ENCODE data around the gene DGKH.

The DGKH gene

DNA sequence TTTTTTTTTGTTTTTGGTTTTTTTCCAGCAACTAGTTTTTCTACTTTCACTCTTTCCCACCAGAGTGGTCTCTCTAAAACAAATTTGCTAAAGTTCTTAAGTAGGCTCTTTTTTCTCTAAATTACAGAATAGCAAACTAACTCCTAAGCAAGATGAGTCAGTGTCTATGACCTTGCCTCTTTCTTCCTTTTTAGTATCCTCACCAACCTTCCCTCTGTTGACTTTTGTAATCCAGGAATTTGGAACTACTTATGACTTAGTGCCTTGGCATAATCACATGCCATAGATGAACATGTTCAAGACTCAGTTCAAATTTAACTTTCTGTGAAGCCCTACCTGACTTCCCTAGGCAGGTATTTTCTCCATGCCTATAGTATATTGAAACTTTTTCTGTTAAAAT is 191.2 kb downstream of the DGKH start:
- peak; percentile 37 for DNase-seq

GRCh38 chr13:42246541-42246940 is 198.1 kb downstream of the DGKH start:
- no peak for DNase-seq

DNA sequence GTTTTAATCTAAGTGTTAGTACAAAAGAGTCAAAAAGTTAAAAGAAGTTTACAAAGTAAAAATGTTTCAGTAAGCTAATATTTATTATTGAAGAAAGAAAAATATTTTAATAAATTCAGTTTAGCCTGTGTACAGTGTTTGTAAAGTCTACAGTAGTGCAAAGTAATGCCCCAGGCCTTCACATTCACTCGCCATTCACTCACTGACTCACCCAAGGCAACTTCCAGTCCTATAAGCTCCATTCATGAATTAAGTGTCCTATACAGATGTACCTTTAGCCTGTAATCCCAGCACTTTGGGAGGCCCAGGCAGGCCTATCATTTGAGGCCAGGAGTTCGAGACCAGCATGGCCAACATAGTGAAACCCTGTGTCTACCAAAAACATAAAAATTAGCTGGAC is 199.4 kb downstream of the DGKH start:
- no peak for DNase-seq

- no peak for DNase-seq
Observed at GRCh38 chr13:42255886-42256285, 207.4 kb downstream of the DGKH start.

DNA sequence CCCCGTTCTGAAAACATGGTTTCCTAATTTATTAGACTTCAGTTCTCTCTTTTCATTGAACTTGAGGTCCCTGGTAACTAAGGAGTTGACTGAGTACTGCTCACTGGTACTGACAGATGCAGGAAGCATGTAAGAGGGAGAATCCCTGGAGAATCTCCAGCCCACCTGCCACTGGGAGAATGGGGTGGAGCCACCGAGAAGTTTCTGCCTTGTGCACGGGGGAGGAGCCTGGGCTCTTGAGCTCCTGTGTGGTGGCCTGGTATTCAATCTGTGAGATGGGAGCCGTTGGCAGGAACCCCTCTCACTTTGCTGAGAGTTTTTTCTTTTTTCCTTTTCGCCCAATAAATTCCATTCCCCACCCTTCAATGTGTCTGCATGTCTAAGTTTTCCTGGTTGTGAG is 210.3 kb downstream of the DGKH start:
- DNase-seq: no peak

- DNase-seq: no peak
Observed at GRCh38 chr13:42259515-42259914, 211.1 kb downstream of the DGKH start.

DNA sequence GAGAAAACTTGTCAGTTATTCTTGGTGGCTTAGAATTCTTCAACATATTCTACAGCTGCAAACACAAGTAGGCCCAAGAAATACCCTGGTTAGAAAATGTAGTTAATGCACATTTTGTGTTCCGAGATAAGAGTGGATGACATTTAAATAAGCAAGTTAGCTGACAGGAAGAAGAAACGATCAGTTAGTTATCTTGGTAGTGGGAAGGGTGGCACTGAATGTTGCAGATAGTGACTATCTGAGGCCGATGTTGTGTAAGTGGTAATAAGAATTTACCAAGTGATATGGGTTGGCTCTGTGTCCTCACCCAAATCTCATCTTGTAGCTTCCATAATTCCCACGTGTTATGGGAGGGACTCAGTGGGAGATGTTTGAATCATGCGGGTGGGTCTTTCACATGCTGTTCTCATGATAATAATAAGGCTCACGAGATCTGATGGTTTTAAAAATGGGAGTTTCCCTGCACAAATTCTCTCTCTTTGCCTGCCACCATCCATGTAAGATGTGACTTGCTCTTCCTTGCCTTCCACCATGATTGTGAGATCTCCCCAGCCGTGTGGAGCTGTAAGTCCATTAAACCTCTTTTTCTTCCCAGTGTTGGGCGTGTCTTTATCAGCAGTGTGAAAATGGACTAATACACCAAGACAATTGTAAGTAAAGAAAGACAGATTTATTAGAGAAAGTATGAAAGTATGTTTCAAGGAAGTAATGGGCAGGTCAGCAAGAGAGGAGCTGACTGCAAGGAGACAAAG is 212.6 kb downstream of the DGKH start:
- no peak for DNase-seq

DNA sequence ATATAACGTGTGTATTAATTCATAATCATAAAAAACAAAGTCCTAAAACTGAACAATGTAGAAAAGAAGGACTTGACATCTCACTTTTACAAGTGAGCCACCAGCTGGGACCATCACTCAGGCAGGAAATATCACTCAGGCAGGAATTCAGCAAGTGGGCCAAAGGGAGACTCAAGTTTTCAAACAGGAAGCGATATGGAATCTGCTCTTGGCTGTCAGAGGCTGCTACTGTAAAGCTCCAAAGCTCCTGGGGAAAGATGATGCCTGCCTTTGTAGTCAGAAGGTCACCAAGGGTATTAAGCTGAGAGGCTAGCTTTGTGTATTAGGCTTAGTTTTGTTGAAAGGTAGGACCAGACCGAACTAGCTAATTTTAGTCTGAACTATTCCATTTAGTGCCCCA is 218.0 kb downstream of the DGKH start:
- peak; percentile 73 for DNase-seq

GRCh38 chr13:42270160-42270856 is 221.9 kb downstream of the DGKH start:
- no peak for DNase-seq

DNA sequence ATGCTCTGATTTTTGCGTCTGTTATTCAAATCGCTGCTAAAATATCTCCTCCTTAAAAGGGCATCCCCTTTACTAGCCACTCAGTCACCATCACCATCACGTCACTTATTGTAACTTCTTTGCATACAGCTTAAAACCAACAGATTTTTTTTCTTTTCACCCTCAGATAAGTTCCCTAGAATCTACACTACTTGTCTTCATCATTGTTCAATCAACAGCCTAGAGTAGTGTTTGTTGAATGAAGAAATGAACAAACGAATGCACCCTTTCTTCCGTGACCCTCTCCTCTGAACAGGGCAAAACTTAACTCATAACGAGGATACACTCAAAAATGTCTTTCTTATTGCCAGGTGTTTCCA is 222.4 kb downstream of the DGKH start:
- no peak for DNase-seq

GRCh38 chr13:42271337-42272114 is 223.1 kb downstream of the DGKH start:
- DNase-seq: peak; percentile 99

DNA sequence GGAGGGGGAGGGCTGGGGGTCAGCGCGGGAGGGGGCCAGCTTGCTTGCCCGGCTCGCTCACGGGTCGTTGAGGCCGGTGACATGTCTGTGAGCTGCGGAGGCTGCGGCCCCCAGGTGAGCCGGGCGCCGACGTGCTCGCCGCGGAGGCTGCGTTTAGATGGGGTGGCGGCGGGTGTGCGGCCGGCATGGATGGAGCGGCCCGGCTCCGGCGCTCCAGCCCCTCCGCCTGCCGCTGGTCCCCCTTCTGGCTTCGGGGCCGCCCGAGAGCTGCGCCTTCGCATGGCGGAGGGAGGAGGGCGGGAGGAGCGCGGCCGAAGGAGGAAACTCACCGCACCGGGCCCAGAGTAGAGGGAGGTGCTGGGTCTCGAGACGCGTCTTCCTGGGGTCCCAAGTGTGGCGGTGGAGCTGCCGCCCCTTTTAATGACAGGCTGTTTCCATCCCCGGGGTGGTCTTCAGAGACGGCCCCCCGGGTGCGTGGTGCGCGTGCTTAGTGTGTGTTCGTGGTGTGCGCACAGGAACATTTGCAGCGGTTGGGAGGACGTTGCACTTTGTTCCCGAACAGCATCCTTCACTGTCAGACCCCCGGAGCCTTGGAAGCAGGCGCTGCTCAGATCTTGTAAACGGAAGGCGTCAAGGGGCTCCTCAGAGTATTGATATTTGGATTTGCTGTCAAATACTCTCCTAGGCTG is 223.8 kb downstream of the DGKH start, which contains the start of gene AKAP11:
Gene AKAP11, plus strand, starts transcription at position 38 of the 689 bp plus-strand sequence. CDS start 14,197 bp downstream, outside the sequence.
- peak; percentile 63 for DNase-seq

- DNase-seq: no peak
Observed at GRCh38 chr13:42272804-42273175, 224.3 kb downstream of the DGKH start.

DNA sequence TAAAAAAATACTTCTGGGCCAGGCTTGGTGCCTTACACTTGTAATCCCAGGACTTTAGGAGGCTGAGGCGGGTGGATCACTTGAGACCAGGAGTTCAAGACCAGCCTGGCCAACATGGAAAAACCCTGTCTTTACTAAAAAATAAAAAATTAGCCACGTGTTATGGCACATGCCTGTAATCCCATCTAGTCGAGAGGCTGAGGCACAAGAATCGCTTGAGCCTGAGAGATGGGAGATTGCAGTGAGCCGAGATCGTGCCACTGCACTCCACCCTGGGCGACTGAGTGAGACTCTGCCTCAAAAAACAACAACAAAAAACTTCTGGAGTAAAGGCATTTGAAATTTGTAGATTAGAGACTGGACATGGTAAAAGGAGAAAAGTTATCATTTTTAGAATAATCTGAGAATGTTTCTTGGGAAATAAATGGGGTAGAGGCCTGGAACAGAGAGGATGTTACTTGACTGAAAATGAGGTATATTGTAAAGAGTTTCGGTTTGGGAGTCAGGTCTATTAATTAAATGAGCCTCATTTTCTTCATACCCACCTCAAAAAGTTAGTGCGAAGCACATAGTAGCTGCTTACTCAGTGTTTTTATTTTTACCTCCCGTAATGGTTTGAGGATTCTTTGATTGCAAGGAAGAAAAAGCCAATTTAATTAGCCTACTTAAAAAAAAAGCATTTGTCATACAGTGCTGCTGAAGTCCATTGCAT is 226.1 kb downstream of the DGKH start:
- DNase-seq: no peak

- DNase-seq: no peak
Observed at GRCh38 chr13:42275098-42275471, 226.6 kb downstream of the DGKH start.

DNA sequence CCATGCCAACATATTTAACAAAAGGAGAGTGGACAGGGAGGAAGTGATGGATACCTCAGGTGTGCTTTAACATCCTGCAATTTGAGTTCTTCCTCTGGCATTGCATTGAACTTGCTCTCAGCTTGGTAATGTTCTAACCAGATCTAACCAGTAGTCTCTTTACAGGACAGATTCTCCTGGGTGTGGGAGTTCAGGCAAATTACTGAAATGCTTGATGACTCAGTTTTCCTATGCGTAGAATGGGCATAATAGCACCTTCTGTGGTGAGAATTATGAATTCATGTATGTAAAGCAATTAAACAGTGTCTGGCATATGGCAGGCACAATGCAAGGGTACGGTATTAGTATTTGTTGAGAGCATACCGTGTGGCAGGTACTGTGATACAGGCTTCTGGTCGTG is 227.1 kb downstream of the DGKH start:
- no peak for DNase-seq

DNA sequence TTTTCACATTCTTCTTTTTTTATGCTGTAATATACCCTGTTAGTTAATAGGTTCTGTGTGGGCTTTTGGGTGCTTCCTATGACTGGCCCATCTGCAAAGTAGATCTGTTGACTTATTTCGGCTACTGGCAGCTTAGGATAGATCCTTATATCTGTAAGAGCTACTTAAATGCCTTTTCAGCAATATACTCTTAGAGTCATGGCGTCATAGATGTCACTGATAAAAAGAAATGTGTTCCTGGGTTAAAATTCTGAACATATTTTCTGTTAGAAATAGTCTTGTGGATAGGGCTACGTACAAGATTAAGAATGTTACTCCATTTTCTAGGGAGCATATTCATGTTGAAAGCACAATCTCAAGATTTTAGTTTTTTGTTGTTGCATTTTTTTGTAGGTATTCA is 228.2 kb downstream of the DGKH start:
- no peak for DNase-seq

GRCh38 chr13:42277618-42278276 is 229.3 kb downstream of the DGKH start:
- peak; percentile 59 for DNase-seq

DNA sequence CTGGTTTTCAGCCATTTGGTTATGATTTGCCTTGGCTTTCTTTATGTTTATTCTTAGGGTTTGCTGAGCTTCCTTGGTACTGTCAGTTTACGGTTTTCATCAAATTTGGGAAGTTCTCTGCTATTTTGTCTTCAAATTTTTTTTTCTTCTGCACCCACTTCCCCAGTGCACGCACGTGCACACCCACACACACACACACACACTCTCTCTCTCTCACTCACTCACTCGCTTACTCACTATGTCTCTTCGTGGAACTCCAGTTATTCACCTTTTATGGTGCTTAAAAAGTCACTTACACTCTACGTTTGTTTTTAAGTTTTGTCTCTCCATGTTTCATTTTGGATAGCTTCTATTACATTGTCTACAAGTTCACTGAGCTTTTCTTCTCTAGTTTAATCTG is 230.6 kb downstream of the DGKH start:
- no peak for DNase-seq

DNA sequence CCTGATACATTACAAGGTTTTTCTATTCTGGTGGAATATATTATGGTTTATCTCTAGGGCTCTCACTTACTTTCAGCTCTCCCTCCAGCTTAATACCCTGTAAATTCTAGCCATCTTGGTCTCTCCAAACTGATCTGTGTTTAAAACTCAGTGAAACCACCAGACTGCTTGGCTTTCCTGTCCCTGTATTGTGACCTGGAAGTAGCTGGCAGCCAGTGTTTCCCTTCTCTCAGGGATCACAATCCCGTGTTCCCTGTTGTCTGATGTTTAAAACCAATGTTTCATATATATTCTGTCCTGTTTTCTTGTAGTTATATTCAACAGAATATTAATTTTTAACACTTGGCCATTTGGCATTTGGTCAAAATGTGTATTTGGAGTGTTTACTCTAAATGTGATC is 231.5 kb downstream of the DGKH start:
- no peak for DNase-seq

DNA sequence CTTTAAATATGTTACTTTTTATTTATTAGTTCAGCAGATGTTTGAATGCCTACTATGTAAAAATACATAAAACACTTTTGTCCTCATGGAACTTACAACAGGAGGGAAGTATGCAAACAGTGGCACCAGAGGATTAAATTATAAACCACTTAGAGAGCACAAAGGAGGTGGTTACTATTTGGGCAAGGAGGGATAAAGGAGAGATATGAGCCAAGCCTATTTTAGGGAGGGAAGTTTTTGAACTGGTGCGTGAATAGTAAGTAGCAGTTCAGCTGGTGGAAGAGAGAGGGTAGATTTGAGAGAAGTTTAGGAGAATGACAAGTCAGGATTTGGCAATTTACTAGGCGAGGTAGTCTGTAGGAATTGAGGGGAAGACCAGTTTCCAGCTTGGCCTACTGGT is 232.1 kb downstream of the DGKH start:
- no peak for DNase-seq

GRCh38 chr13:42283574-42283973 is 235.1 kb downstream of the DGKH start:
- DNase-seq: no peak
